GM18909 (cell line): ENCODE results near the gene ARL13B.
"Not testable (repeated sequence)": the region's sequence is repeated elsewhere in the genome, so short reads cannot be mapped to it uniquely, and the experiment has no call there.

Experiments used
- ATAC-seq: cut with Tn5 transposase; IDR thresholded peaks from one replicate; pipeline ENCODE4 v1.9.1; 2021; ENCODE audit warnings: mild to moderate bottlenecking; ENCODE audit not compliant: unreplicated experiment, poor library complexity

ARL13B gene

GRCh38 chr3:94050546-94050945, 70.6 kb downstream of the ARL13B start:
- ATAC-seq = no peak

- no peak for ATAC-seq
Measured at GRCh38 chr3:94061297-94061696, 81.3 kb downstream of the ARL13B start.

- ATAC-seq = peak; percentile 95
Measured at GRCh38 chr3:94062513-94063404, 82.8 kb downstream of the ARL13B start, which contains the start of the genes DHFR2 and NSUN3. DHFR2 (minus strand) TSS chr3:94062916; CDS start chr3:94061511, 1,405 bp downstream. NSUN3 (plus strand) TSS chr3:94063061; CDS start chr3:94063127, 66 bp downstream.

GRCh38 chr3:94063496-94064119, 83.7 kb downstream of the ARL13B start:
- ATAC-seq = no peak

- ATAC-seq = no peak
Measured at GRCh38 chr3:94064243-94064860, 84.4 kb downstream of the ARL13B start.

- no peak for ATAC-seq
Measured at GRCh38 chr3:94065122-94065521, 85.2 kb downstream of the ARL13B start.

GRCh38 chr3:94065819-94066480, 86.0 kb downstream of the ARL13B start:
- ATAC-seq = no peak

- no peak for ATAC-seq
Measured at GRCh38 chr3:94066506-94067500, 86.8 kb downstream of the ARL13B start.

GRCh38 chr3:94069194-94069813, 89.3 kb downstream of the ARL13B start:
- ATAC-seq = no peak

GRCh38 chr3:94070341-94070911, 90.5 kb downstream of the ARL13B start:
- peak; percentile 63 for ATAC-seq

- ATAC-seq = peak; percentile 87
Measured at GRCh38 chr3:94071713-94072284, 91.8 kb downstream of the ARL13B start.

GRCh38 chr3:94076055-94076454, 96.1 kb downstream of the ARL13B start:
- no peak for ATAC-seq

- not testable (repeated sequence) for ATAC-seq
Measured at GRCh38 chr3:94080552-94080951, 100.6 kb downstream of the ARL13B start.

- ATAC-seq = no peak
Measured at GRCh38 chr3:94081884-94082283, 101.9 kb downstream of the ARL13B start.

- ATAC-seq = no peak
Measured at GRCh38 chr3:94082391-94082937, 102.5 kb downstream of the ARL13B start.

GRCh38 chr3:94083261-94083660, 103.3 kb downstream of the ARL13B start:
- ATAC-seq = peak; percentile 86

- no peak for ATAC-seq
Measured at GRCh38 chr3:94089126-94089525, 109.2 kb downstream of the ARL13B start.

GRCh38 chr3:94092086-94092485, 112.1 kb downstream of the ARL13B start:
- ATAC-seq = no peak
